ENCODE measurements around the gene TANGO2. TPM values are rescaled to one million over a fixed set of nuclear protein-coding genes. Genes with fewer than 3 reads are reported as not detected.
A peak's percentile ranks its signal among the peaks of the same experiment; 100 is the strongest.

The TANGO2 gene
- total and polyA plus RNA-seq, 9 of the 15 experiments (the other 6 are each of a cell fraction or from before 2014, with no cell fraction given): 15.5 to 94.9 (median 70.1) TPM

GRCh38 chr22:19975707-19976035 lies 45.2 kb upstream of the TANGO2 start (continued):
- TF ChIP-seq ZNF592 (IDR thresholded peaks at IDR 0.05): no peak
- TF ChIP-seq ZNF778 (CRISPR knock-in tag; IDR thresholded peaks at IDR 0.05): no peak
- no peak for TF ChIP-seq SRSF1 (IDR thresholded peaks at IDR 0.05; ENCODE audit: low read depth, low read length)
- no peak for TF ChIP-seq CC2D1A (IDR thresholded peaks at IDR 0.05)
- TF ChIP-seq ZNF175 (CRISPR knock-in tag; IDR thresholded peaks at IDR 0.05; ENCODE audit: low read depth): no peak
- TF ChIP-seq ZBTB12 (CRISPR knock-in tag; IDR thresholded peaks at IDR 0.05): no peak
- TF ChIP-seq XRCC3 (IDR thresholded peaks at IDR 0.05): no peak
- TF ChIP-seq CBFA2T3 (IDR thresholded peaks at IDR 0.05): no peak
- peak; percentile 8; the same call in 1 of the 2 replicates for TF ChIP-seq POLR2G (IDR thresholded peaks at IDR 0.05; ENCODE audit: low read depth, low read length)
- TF ChIP-seq ETV6 (IDR thresholded peaks at IDR 0.05; ENCODE audit: borderline replicate concordance in 1 of 2, low read depth in 2 of 2, low read length in 1 of 2): 0 out of 4 replicates have a peak, but pooled peaks of 1 of the 2 experiments have one; percentile 6
- no peak for TF ChIP-seq ETV6 (CRISPR knock-in tag; IDR thresholded peaks at IDR 0.05; ENCODE audit: borderline replicate concordance)
- no peak for TF ChIP-seq BHLHE40 (IDR thresholded peaks at IDR 0.05; ENCODE audit: low read length)
- no peak for TF ChIP-seq MAX (CRISPR knock-in tag; IDR thresholded peaks at IDR 0.05)
- 0 out of 2 replicates have a peak, but pooled peaks have one; percentile 6 for TF ChIP-seq PHB (CRISPR knock-in tag; IDR thresholded peaks at IDR 0.05)
- no peak for TF ChIP-seq ZNF140 (CRISPR knock-in tag; IDR thresholded peaks at IDR 0.05)
- TF ChIP-seq CREM (IDR thresholded peaks at IDR 0.05; ENCODE audit: low read depth): no peak
- no peak for TF ChIP-seq E2F6 (IDR thresholded peaks at IDR 0.05; ENCODE audit: borderline replicate concordance in 1 of 2, extremely low read depth in 1 of 2, insufficient read depth in 1 of 2, insufficient read length in 1 of 2, low read depth in 1 of 2, low read length in 1 of 2, poor library complexity in 1 of 2, severe bottlenecking in 1 of 2)
- TF ChIP-seq ZNF282 (CRISPR knock-in tag; IDR thresholded peaks at IDR 0.05): no peak
- no peak for TF ChIP-seq MEF2D (tag; conservative IDR thresholded peaks at IDR 0.05; ENCODE audit: low read depth)
- no peak for TF ChIP-seq SAP30 (IDR thresholded peaks at IDR 0.05; ENCODE audit: borderline replicate concordance, insufficient read depth, low read depth, low read length, poor library complexity, severe bottlenecking)
- TF ChIP-seq ZNF586 (CRISPR knock-in tag; conservative IDR thresholded peaks at IDR 0.05): peak; percentile 33; the same call in 1 of the 2 replicates

Measured in K562 (cell line).